H1 (cell line): Measurements from ENCODE around the gene ARAP3. TPM values are rescaled to one million over a fixed set of nuclear protein-coding genes. Genes with fewer than 3 reads are reported as not detected.

ENCODE experiments used
- CEBPB ChIP-seq: IDR thresholded peaks from 2 replicates; pipeline ENCODE4 v1.6.1; 2012; ENCODE audit warnings: low read depth, low read length
- CHD1 ChIP-seq: IDR thresholded peaks from 2 replicates; pipeline ENCODE4 v1.6.1; 2012; ENCODE audit warnings: low read depth, low read length, improper control_type of control experiment
- CHD2 ChIP-seq: IDR thresholded peaks from 2 replicates; pipeline ENCODE4 v1.6.1; 2012; ENCODE audit warnings: low read length, improper control_type of control experiment
- FOSL1 ChIP-seq: IDR thresholded peaks from 2 replicates; pipeline ENCODE4 v1.6.1; 2011; ENCODE audit warnings: mild to moderate bottlenecking, low read depth, low read length, moderate library complexity; ENCODE audit not compliant: insufficient read depth
- GABPA ChIP-seq: IDR thresholded peaks from 2 replicates; pipeline ENCODE4 v1.6.1; 2011; ENCODE audit warnings: mild to moderate bottlenecking, low read length, moderate library complexity, borderline replicate concordance; ENCODE audit not compliant: insufficient read depth
- PHF8 ChIP-seq: fragments of 200-600 bp; sonication (generic); conservative IDR thresholded peaks from 2 replicates; pipeline ENCODE4 v1.7.1; 2012; ENCODE audit warnings: low read depth, mild to moderate bottlenecking, inconsistent platforms, low read length, moderate library complexity
- SIRT6 ChIP-seq: IDR thresholded peaks from one replicate; pipeline ENCODE4 v1.7.1; 2012; ENCODE audit warnings: low read length, inconsistent platforms
- SP1 ChIP-seq: IDR thresholded peaks from 2 replicates; pipeline ENCODE4 v1.6.1; 2011; ENCODE audit warnings: low read depth, low read length
- TEAD4 ChIP-seq: IDR thresholded peaks from 2 replicates; pipeline ENCODE4 v1.6.1; 2012; ENCODE audit warnings: low read depth, low read length, inconsistent platforms, mixed read lengths
- YY1 ChIP-seq: IDR thresholded peaks from 2 replicates; pipeline ENCODE4 v1.6.1; 2011; ENCODE audit warnings: low read depth, mild to moderate bottlenecking, low read length
- polyA plus RNA-seq, 7 experiments: library from polyadenylated mRNA; depleted of rRNA in 3 of 7; stranded (reverse) in 5 of 7; unstranded in 2 of 7; fragments of >200 nt in 5 of 7; fragments of 200-250 nt in 2 of 7; gene quantifications; 1 replicate in 5 of 7; 2 replicates in 1 of 7; 4 replicates in 1 of 7; pipeline versions ENCODE4 v1.2.1 to v1.2.3, GENCODE V29; 2011 to 2013; ENCODE audit warnings: missing spikeins in 2 of 7, mixed read lengths in 2 of 7
- total RNA-seq: library from RNA; stranded (reverse); fragmentation: NEBNext Ultra II Directional; extraction: Animal tissue kit (Norgen Biotek cat#: 25700); gene quantifications from 2 replicates; pipeline ENCODE4 v1.2.1, GENCODE V29; 2021

Gene ARAP3
- total and polyA plus RNA-seq, 2 of the 8 experiments (the other 6 are each of a cell fraction or from before 2014, with no cell fraction given) = 14.4 to 48.6 TPM

GRCh38 chr5:141649056-141649688 lies 32.9 kb downstream of the ARAP3 start (continued):
- TF ChIP-seq TEAD4 (no peak), GABPA (no peak), YY1 (no peak), FOSL1 (no peak), PHF8 (no peak), CHD1 (no peak), CEBPB (no peak), SP1 (no peak), CHD2 (no peak), SIRT6 (no peak)
